ENCODE results near the gene SLK.

SLK gene

GRCh38 chr10:103941801-103942200 lies 25.1 kb upstream of the SLK start:
- no peak for DNase-seq (ENCODE audit: low read depth, low spot score)

GRCh38 chr10:103942866-103943265 lies 24.1 kb upstream of the SLK start:
- no peak for DNase-seq (ENCODE audit: low read depth, low spot score)

- no peak for DNase-seq (ENCODE audit: low read depth, low spot score)
Measured at GRCh38 chr10:103947799-103948516, 19.0 kb upstream of the SLK start.

GRCh38 chr10:103949728-103950127 lies 17.2 kb upstream of the SLK start:
- no peak for DNase-seq (ENCODE audit: low read depth, low spot score)

- no peak for DNase-seq (ENCODE audit: low read depth, low spot score)
Measured at GRCh38 chr10:103951183-103951582, 15.8 kb upstream of the SLK start.

- no peak for DNase-seq (ENCODE audit: low read depth, low spot score)
Measured at GRCh38 chr10:103951942-103952341, 15.0 kb upstream of the SLK start.

GRCh38 chr10:103954543-103954942 lies 12.4 kb upstream of the SLK start:
- DNase-seq (ENCODE audit: low read depth, low spot score): no peak

GRCh38 chr10:103958996-103959395 lies 7.9 kb upstream of the SLK start:
- no peak for DNase-seq (ENCODE audit: low read depth, low spot score)

GRCh38 chr10:103960103-103960502 lies 6.8 kb upstream of the SLK start:
- no peak for DNase-seq (ENCODE audit: low read depth, low spot score)

- no peak for DNase-seq (ENCODE audit: low read depth, low spot score)
Measured at GRCh38 chr10:103967448-103968071, 620 bp downstream of the SLK start.

- DNase-seq (ENCODE audit: low read depth, low spot score): no peak
Measured at GRCh38 chr10:103968441-103969391, 1.8 kb downstream of the SLK start.

- DNase-seq (ENCODE audit: low read depth, low spot score): no peak
Measured at GRCh38 chr10:103969436-103969835, 2.5 kb downstream of the SLK start.

- no peak for DNase-seq (ENCODE audit: low read depth, low spot score)
Measured at GRCh38 chr10:103969857-103970627, 3.1 kb downstream of the SLK start.

GRCh38 chr10:103975169-103975568 lies 8.2 kb downstream of the SLK start:
- no peak for DNase-seq (ENCODE audit: low read depth, low spot score)

GRCh38 chr10:103977204-103977603 lies 10.3 kb downstream of the SLK start:
- DNase-seq (ENCODE audit: low read depth, low spot score): no peak

- DNase-seq (ENCODE audit: low read depth, low spot score): no peak
Measured at GRCh38 chr10:103979530-103979929, 12.6 kb downstream of the SLK start.

- DNase-seq (ENCODE audit: low read depth, low spot score): no peak
Measured at GRCh38 chr10:103980288-103980906, 13.5 kb downstream of the SLK start.

GRCh38 chr10:103982639-103983038 lies 15.7 kb downstream of the SLK start:
- no peak for DNase-seq (ENCODE audit: low read depth, low spot score)

GRCh38 chr10:103983367-103983911 lies 16.5 kb downstream of the SLK start:
- no peak for DNase-seq (ENCODE audit: low read depth, low spot score)

GRCh38 chr10:103985726-103986125 lies 18.8 kb downstream of the SLK start:
- no peak for DNase-seq (ENCODE audit: low read depth, low spot score)

GRCh38 chr10:103986360-103986759 lies 19.4 kb downstream of the SLK start:
- DNase-seq (ENCODE audit: low read depth, low spot score): no peak
